Dedifferentiated amniotic fluid mesenchymal stem cell (primary cell): ENCODE measurements around the gene RANBP10.

Source experiments
- DNase-seq: peaks from one replicate; pipeline ENCODE4 v3.0.0-alpha.2; 2016; ENCODE audit errors: extremely low spot score

The RANBP10 gene

DNA sequence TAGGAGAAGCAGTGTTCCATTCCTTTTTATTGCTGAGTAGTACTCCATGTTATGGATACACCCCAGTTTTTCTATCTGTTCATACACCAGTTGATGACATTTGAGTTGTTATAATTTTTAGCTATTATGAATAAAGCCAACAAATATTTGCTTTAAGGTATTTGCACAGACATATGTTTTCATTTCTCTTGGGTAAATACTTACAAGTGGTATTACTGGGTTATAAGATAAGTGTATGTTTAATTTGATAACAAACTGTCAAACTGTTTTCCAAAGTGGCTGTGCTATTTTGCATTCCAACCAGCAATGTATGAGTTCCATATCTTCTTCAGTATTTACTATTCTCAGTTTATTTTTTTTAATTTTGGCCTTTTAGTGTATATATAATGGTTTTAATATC, 59.5 kb downstream of the RANBP10 start:
- no peak for DNase-seq

DNA sequence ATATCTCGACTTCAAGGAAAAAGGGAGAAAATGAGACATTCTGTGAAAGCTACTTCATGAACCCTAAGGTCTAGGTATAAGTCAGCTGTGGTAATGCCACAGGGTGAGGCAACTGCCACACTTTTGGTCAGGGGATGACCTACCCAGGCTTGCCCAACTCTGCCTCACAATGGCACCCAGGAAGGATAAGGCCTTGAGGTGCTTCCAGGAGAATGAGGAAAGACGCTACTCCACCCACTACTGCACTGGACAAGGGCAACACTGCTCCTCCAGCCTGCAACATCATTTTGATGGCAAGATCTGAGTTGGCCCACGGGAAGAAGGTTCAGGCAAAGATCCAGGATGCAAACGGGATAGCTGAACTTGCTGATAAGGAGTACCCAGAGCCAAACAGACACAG, 65.2 kb downstream of the RANBP10 start:
- no peak for DNase-seq

DNA sequence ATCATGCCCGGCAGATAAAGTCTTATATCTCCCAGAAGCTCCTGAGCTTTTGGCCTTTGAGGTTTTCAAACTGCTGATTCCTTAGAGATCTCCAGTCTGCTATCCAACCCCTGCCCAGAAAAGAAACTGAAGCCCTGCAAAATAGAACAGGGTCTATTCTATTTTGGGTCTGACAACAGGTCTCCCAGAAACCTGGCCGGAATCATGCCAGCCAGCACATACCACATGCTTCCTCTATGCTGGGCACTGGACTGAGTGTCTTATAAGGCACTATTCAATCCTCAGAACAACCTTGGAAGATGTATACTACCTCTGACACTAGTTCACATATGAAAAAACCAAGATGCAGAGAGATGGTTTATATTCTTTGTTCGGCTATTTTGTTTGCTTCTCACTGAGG, 66.0 kb downstream of the RANBP10 start:
- no peak for DNase-seq

DNA sequence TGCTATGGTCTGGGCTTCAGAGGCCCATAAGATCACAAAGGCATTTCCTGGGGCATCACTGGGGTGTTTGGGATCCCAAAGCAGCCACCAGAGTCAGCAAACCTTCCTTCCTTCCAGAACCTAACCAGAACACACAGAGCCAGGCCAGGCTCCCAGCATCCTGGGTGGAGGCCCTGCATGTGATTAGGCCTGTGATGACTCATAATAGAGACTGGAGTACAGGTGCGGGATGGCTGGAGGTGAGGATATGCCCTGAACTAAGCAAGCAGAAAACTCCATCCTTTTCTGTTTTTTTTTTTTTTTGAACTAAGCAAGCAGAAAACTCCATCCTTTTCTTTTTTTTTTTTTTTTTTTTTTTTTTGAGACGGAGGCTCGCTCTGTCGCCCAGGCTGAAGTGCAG, 69.5 kb downstream of the RANBP10 start:
- DNase-seq: no peak

DNA sequence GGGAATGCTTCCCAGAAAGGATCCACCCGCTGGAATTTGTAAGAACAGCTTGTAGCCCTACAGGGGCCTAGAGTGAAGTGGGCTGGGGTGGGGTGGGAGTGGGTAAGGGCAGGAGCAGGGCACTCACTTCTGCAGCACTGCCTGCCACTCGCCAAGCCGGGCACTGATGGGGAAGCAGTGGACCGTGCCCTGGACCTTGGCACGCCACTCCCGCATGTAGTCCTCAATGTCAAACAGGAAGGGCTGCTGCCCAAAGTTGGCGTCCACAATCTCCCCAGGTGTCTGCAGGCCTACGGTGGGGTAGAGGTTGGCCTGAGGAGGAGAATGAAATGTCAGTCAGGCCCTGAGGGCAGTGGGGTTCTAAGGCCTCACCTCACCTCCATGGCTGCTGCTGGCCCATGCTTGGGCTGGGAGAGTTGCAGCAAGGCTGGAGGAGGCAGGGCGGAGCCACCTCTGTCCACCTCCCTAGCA, 71.6 kb downstream of the RANBP10 start:
- no peak for DNase-seq

DNA sequence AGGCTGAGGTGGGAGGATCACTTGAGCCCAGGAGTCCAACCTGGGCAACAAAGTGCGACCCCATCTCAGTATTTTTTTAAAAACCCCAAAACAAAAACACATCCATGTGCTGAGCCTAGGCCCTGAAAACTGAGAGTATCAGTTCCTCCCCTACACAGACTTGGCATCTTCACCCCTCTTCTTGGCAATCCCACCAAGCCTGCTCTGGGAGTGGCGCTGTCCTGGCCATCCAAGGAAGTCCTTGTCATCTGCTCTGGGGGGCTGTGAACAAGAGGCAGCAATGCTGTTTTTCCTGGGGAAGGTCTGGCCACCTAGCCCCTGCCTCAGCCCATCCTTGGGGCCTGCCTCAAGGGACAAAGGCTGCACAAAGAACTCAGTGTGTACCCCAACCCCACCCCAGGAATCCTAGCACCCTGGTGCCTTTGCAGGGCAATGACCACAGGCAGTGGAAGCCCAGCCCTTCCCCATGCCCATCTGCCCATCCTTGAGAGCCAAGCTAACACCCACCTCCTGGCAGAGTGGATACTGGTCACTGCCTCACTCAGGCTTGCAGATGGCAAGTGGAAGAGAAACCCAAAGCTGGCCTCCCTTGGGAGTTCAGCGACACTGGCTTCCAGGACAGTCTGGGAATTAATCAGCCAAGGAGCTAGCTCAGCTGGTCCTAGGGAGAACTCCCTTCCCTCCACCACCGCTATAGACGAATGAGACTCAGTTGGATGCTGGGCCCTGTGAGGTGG, 72.5 kb downstream of the RANBP10 start:
- no peak for DNase-seq

DNA sequence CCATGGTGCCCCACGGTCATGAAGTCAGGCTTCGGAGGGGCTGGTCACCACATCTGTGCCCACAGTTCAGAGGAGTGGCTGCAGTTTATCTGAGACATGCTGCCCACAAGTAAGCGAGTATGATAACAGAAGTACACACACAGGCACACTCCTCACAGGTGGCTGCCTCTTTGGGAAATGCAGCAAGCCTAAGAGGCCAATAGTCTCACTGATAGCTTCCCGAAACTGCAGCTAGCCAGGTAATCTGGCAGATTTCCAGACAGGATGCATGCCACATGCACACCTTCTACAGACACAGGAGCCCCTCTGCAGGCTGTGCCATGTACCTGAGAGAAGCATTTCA, 74.6 kb downstream of the RANBP10 start:
- no peak for DNase-seq

DNA sequence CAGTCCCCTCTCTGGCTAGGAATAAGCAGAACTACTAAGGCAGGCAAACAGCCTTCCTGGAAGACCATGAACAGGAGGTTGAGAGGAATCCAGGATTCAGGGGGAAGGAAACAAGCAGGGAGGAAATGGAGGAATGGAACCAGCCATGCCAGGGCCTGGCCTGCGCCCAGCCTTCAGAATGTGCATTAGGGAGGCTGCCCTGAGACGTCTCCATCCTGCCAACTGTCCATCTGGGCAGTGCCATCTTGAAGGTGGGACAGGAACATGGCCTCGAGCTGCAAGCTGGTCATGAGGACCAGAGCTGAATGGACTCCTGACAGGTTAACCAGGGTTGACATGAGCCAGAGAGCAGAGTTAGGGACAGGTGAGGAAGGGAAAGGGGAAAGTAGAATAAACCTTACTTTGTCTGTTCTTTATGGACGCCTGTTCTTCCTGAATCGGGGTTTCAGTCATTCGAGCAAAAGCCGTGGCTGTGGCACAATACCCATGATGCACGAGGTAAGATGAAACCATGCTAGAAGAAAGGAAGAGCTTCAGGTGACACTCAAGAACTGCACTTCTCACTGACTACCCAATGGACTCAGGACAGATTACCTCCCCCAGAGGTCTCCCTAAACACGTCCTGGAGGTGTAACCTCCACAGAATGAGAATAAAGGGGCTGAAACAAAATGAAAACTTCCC, 75.1 kb downstream of the RANBP10 start:
- no peak for DNase-seq

DNA sequence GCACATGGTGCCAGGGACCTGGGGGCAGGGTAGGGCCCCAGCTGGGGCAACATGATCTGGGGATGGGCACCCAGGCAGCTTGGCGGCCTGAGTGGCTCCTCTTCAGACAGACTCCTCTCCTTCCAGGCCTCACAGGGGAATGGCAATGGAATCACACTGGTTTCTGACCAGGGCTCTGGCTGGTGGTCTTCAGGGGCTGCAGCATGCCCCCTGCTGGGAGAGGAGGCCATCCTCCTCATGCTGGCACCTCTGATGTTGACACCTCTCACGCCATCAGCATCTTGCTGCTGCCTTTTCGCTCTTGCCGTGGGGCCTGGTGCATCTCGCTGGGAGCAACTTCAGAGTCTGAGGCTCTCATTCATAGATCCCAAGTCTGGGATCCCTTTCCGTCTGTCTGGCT, 76.0 kb downstream of the RANBP10 start:
- no peak for DNase-seq

DNA sequence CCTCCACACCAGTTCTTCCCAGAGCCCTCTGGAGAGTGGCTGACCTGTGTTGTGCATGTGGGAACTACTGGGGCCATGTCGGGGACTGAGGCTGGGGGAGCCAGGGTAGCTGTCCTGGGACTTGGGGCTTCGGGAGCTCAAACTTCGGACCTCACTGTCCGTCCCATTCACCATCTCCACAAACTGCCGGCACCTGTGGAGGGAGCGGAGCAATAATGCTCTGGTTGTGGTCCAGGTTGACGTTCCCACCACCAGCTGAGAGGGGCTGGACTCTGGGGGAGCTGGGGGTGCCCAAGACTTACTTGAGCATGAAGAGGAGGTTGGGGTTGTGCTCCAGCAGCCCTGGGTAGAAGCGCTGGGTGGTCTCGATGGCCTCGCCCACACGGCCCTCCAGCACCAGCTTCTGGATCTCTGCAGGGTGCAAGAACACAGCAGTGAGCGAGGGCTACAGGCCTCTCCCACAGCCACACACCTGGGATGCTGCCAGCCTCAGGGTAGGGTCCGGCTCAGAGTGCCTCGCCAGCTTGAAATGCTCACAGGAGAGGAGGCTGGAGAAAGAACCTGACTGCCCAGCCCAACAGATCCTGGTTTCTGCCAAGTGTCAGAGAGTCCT, 76.6 kb downstream of the RANBP10 start:
- no peak for DNase-seq

DNA sequence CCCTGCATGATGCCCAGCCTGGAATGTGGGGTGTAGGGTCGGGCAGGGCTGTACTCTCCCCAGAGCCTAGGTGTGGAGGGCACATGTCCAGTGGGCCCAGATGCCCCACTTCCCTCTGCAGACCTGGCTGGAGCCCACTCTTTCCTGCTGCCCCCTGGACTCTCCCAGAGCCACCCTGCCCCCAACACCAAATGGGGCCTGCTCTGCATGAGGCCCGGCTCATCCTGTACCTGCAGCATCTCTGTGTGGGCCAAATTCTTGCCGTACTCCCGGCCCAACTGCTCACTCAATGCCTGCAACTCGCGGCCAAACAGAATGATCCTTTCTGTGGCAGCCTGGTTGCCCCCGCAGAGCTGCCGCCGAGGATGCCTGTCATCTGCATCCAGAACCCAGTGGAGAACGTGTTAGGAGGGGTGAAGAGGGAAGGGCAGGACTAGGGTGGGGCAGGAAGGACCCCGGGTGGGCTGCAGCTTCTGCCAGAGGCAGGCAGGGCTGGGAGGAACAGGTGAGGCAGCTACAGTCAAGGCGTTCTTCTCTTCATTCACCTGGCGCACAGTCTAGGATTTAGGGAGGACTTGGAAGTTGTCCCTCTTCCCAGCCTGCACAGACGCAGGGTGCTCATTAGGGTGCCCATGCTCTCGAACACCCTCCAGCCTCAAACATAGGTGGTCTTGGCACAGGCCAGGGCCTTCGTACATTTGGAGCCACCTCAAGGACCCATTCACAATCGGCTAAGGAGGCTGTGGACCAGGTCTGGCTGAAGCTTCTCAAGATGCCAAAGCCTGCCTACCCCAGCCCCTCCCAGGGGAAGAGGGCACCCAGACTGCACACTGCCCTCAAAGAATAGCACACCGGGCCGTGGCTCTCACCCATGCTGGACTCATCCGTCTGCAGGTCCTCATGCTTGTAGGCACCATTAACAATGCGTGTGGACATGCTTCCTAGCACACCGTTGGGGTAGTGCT, 78.6 kb downstream of the RANBP10 start:
- DNase-seq: no peak

DNA sequence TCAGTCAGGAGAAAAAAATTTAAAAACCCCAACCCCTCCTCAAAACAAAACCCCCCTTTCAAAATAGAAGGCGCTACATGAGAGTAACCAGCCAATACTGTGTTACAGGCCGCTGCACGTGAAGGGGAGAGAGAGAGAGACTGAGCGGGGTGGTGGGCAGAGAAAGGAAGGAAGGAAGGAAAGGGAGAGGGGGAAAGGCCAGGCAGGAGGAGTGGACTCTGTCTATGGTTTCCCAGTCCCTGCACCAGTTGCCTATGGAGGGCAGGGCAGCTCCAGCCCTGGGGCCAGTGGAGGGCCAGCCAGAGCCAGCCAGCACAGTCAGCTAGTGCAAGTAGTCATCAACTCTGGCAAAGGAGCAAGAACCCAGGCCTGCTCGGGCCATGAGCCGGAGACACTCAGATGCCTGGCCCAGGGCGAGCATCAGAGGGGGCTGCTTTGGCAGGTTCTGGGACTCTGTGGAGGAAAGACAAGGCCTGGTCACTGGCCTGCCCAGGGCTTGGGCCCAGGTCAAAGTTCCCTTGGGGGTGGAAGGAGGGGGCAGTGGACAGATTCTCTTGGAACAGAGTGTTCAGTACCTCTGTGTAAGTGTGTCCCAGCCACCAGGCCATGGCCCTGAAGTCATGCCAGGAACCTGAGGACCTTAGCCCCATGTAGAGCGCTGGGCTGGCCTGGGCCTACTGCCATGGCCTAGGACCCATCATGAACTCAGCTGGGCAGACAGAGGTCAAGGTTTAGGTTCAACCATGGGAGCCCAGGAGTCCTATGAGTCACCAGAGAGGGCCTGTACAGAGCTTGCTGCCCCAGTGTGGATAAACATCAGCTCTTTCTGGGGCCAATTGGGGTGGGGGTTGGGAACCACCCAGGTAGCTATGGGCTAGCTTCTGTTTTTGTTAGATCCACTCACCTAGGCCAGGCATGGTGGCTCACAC, 80.0 kb downstream of the RANBP10 start:
- DNase-seq: no peak

DNA sequence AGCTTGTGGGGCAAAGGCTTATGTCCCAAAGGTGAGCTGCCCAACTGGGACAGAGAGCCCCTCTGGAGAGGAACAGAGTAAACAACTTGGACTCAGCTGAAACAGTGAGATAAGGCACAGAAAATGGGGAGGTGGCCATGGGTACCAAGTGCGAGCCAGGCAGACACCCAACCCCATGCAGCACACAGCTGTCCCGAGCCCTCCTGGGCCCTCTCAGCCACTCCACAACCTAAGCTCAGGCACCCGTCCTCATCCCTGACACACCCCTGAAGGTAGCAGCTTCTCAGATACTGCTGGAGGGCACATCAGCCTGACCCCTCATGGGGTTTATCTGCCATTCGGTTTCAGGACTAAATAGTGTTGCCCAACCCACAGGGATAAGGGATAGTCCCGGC, 82.5 kb downstream of the RANBP10 start:
- no peak for DNase-seq

DNA sequence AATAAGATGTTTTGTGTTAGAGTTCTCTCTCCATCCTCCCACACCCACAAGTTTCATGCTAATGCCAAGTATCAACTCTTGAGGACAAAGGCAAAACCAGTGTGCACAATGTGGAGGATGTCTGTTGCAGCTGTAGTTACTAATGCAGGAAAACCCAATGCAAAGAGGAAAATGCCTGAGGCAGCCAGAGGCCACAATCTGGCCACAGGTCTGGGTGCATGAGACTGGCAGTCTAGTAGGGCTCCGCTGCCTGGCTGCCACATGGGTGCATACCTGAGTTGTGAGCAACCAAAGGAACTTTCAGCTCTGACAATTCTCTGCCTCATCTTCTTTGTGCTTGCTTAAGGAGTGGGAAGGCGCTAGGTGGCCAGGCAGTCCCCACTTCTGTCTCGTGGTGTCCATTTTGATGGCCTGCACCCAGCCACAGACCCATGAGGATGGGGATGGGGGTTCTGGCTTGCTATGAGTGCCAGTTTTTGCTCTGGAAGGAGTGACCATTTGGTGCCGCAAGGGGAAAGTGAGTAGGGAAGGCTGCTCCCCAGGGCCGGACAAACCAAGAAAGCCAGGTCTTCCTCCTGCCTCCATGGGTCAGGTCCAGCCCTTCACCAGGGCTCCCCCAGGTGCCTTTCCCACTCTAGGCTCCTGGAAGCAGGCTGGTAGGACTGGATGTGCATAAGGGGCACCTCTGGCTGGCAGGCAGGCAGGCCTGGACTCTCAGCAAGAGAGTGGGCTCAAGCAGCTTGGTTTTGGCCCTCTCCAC, 83.0 kb downstream of the RANBP10 start:
- DNase-seq: peak; percentile 59

DNA sequence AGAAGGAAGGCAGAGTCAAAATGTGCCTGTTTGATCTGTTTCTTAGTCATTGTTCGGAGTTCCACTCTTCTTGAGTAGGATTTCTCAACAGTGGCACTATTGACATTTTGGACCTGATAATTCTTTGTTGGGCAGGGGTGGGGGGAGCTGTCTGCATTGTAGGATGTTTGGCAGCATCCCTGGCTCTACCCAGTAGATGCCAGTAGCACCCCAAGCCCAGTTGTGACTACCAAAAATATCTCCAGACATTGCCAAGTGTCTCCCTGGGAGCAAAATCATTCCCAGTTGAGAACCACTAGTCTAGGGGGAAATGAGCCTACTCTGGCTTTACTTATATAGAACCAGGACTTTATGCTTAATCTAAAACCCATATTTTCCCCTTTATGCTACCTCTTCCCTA, 86.1 kb downstream of the RANBP10 start:
- DNase-seq: no peak

DNA sequence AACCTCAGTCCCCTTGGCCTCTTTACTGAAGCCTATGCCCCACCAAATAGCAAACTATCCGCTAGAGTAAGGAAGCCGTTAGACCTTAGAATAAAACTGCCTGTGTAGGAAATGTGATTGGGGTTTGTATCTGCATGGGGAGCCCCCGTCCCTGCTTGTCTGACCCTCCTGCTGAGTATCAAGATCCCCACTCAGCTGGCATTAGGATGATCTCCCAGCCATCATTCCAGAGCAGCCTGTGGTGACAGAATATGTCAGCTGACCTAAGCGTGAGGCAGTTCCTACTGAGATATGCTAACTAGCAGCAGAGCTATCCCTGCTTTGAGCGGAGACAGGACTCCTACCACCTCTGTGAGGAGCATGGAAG, 86.6 kb downstream of the RANBP10 start:
- DNase-seq: peak; percentile 52

DNA sequence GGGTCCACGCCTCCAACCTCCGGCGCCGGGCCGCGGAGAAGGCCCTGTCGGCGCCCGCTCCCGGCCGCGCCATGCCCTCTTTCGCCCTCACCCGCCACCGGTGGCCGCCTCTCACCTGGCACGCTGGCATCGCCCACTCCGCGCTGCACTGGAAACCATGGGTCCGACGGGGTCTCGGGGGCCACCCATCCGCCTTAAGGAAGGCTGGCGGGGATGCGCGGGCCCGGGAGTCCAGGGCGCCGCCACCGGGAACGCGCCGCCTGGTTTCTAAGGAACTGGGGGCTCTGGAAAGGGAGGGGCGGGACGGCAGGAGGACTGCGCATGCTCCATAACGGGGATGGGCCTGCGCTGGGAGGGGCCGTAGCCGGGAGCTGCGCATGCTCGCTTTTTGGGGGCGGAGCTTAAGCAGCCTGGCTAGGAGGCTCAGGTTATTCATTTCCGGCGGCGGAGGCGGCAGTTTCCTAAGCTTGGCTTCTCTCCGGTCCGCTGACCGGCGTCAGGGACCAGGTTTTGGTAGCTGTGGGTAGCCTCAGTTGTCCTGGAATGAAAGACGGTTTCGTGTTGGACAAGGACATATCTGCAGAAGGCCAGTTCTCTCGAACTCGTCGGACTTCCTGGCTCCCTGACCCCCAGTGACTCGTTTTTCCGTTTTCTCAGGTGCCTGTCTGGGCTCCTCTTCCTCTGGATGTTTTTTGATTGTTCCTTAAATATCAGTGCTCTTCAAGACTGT, 87.1 kb downstream of the RANBP10 start, which contains the start of gene GFOD2:
Gene GFOD2 (minus strand): TSS at position 269 of the 730 bp plus-strand sequence. CDS start 33,601 bp downstream, outside the sequence.
- peak; percentile 93 for DNase-seq

DNA sequence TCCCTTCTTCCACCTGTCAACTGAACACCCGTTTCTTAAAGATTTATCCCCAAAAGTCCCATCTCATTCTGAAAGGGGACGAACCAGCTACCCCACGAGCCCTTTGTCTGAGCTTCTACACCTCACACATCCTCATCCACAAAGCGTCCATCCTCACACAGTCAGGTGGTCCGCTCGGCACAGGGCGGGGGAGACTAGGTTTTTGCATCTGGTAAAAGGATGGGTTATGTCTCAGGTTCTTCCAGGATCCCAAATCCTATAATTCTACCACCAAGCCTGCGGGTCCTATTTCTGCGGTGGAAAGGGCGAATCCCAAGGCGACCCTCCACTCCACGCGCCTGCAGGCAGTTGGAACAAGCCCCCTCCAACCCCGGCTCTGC, 87.7 kb downstream of the RANBP10 start:
- DNase-seq: no peak

DNA sequence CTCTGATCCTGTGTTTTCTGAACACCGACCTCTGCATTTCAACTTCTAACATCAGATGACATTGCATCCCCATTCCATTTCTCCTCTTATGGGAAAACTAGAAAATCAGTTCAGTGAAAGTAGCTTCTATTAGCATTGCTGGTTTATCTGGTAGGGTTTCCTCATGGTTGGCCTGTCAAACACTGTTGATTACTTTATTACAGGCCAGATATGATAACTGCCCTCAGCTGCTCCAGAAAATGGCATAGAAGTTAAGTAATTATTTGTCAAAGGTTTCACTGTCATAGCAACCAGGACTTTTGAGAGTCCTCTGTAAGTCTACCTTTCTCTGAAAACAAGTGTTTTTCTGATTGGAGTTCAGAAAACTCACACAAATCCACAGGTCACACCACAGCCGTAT, 90.3 kb downstream of the RANBP10 start:
- no peak for DNase-seq
